ENCODE measurements around the gene ARFGEF3. TPM values are rescaled to one million over a fixed set of nuclear protein-coding genes. Genes with fewer than 3 reads are reported as not detected.

The ARFGEF3 gene
- total RNA-seq, 1 experiment from 2014 or later: 7.8 TPM

DNA sequence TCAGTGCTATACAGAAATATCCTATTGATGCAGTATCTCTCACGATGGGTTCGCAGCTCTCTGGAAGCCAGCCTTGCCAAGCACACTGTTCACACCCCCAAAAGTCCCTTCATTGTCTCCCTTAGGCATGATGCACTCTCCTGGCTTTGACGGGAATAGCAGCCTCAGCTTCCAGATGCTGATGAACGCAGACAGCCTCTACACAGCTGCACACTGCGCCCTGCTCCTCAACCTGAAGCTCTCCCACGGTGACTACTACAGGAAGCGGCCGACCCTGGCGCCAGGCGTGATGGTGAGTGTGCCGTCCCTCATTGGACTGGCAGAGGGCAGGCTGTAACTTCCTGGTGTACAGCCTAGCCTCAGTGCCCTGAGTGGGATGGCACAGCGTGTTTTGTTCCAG, 116.6 kb downstream of the ARFGEF3 start:
- DNase-seq: peak; percentile 16
- intact Hi-C loops (cut with micrococcal nuclease): no loop called here
- no TSS peak for BruUV-seq (replicated peaks)

DNA sequence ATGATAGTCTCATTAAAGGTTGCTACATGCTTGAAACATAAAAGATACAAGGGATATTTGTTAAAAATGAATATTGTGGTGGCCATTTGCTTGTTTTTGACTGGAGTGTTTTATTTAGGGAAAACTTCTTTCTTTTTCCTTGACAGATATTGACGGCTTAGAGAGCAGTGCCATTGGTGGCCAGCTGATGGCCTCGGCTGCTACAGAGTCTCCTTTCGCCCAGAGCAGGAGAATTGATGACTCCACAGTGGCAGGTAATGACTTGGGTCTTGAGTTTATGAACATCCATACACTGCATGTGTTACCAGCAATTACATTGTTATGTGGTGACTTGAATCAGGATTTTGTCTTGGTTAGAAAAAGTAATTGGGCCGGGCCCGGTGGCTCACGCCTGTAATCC, 124.1 kb downstream of the ARFGEF3 start:
- Histone ChIP-seq H3K9me3 (ENCODE audit: low read length) (no peaks in the 10 kb centered on the region), H2AFZ (ENCODE audit: low read length) (no peak overlapping the region), H3F3A (ENCODE audit: low read length, unreplicated experiment) (no peaks in the 10 kb centered on the region), H3K79me2 (ENCODE audit: low read length) (no peaks in the 10 kb centered on the region), H3K9me2 (replicated peaks; ENCODE audit: low read length) (no peaks in the 10 kb centered on the region), H3K27ac (ENCODE audit: low read length) (no peak overlapping the region), H3K4me3 (ENCODE audit: low read length) (no peak overlapping the region), H3K27me3 (ENCODE audit: low read length) (no peaks in the 10 kb centered on the region), H3K9ac (ENCODE audit: low read length) (no peak overlapping the region), H3K36me3 (ENCODE audit: low read depth, low read length) (no peaks in the 10 kb centered on the region; the same call in 1 of the 2 replicates), H3K4me2 (ENCODE audit: low read length) (no peak overlapping the region), H4K20me1 (ENCODE audit: low read length) (no peaks in the 10 kb centered on the region), H3K4me1 (ENCODE audit: insufficient read depth, low read length) (peaks cover 11% of the 10 kb centered on the region)
- CTCF ChIA-PET: interaction anchor here (1.0 kb wide), 1 partner anchor 170 kb away, joined by 6 read pairs; no protein-coding TSS in a partner anchor
- BruUV-seq (replicated peaks): no TSS peak
- POLR2A ChIA-PET (ENCODE audit: unreplicated experiment): no interaction called here
- intact Hi-C loops (cut with micrococcal nuclease): loop anchor here (5.0 kb wide), 2 partner anchors 127 to 168 kb away; no protein-coding TSS in a partner anchor
- DNase-seq (no peak), ATAC-seq (no peak)
- no peak for TF ChIP-seq EZH2phosphoT487 (IDR thresholded peaks at IDR 0.05; ENCODE audit: borderline replicate concordance, low read length)
- TF ChIP-seq EZH2 (IDR thresholded peaks at IDR 0.05; ENCODE audit: low read length, unreplicated experiment): no peak
- TF ChIP-seq, protein P1, sequence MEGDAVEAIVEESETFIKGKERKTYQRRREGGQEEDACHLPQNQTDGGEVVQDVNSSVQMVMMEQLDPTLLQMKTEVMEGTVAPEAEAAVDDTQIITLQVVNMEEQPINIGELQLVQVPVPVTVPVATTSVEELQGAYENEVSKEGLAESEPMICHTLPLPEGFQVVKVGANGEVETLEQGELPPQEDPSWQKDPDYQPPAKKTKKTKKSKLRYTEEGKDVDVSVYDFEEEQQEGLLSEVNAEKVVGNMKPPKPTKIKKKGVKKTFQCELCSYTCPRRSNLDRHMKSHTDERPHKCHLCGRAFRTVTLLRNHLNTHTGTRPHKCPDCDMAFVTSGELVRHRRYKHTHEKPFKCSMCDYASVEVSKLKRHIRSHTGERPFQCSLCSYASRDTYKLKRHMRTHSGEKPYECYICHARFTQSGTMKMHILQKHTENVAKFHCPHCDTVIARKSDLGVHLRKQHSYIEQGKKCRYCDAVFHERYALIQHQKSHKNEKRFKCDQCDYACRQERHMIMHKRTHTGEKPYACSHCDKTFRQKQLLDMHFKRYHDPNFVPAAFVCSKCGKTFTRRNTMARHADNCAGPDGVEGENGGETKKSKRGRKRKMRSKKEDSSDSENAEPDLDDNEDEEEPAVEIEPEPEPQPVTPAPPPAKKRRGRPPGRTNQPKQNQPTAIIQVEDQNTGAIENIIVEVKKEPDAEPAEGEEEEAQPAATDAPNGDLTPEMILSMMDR (conservative IDR thresholded peaks at IDR 0.05; ENCODE audit: low read depth, low read length): peak; percentile 27; the same call in 1 of the 2 replicates

More for the DNA sequence above, 116.6 kb downstream of the ARFGEF3 start:
- no peaks in the 10 kb centered on the region for H3K4me1 ChIP-seq (ENCODE audit: insufficient read depth, low read length)
- H4K20me1 ChIP-seq (ENCODE audit: low read length): no peaks in the 10 kb centered on the region
- H3K4me3 ChIP-seq (ENCODE audit: low read length): no peak overlapping the region
- H3K79me2 ChIP-seq (ENCODE audit: low read length): no peaks in the 10 kb centered on the region
- no peaks in the 10 kb centered on the region for H3K9me3 ChIP-seq (ENCODE audit: low read length)
- H3F3A ChIP-seq (ENCODE audit: low read length, unreplicated experiment): no peaks in the 10 kb centered on the region
- TF ChIP-seq EZH2phosphoT487 (IDR thresholded peaks at IDR 0.05; ENCODE audit: borderline replicate concordance, low read length): no peak
- TF ChIP-seq EZH2 (IDR thresholded peaks at IDR 0.05; ENCODE audit: low read length, unreplicated experiment): no peak
- TF ChIP-seq, protein P1 (conservative IDR thresholded peaks at IDR 0.05; ENCODE audit: low read depth, low read length): peak; percentile 32; the same call in 1 of the 2 replicates
- H3K36me3 ChIP-seq (ENCODE audit: low read depth, low read length): no peaks in the 10 kb centered on the region
- ATAC-seq: no peak
- H2AFZ ChIP-seq (ENCODE audit: low read length): no peak overlapping the region
- no peaks in the 10 kb centered on the region for H3K9me2 ChIP-seq (replicated peaks; ENCODE audit: low read length)
- H3K27me3 ChIP-seq (ENCODE audit: low read length): no peaks in the 10 kb centered on the region
- H3K4me2 ChIP-seq (ENCODE audit: low read length): no peak overlapping the region
- ChIA-PET CTCF (interaction anchor here (0.6 kb wide), 1 partner anchor 115 kb away, joined by 3 read pairs; no protein-coding TSS in a partner anchor), POLR2A (ENCODE audit: unreplicated experiment) (no interaction called here)
- no peak overlapping the region for H3K9ac ChIP-seq (ENCODE audit: low read length)
- H3K27ac ChIP-seq (ENCODE audit: low read length): no peak overlapping the region

DNA sequence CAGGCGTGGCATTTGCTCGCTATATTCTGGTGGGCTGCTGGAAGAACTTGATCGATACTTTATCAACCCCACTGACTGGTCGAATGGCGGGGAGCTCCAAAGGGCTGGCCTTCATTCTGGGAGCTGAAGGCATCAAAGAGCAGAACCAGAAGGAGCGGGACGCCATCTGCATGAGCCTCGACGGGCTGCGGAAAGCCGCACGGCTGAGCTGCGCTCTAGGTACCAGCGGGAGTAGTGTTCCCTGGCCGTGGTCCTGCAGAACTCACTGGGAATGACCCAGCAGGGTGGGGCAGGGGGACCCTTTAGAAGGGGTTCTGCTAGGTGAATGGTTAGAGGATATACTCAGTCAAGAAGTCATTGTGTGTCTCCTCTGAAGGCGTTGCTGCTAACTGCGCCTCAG, 125.0 kb downstream of the ARFGEF3 start:
- Histone ChIP-seq H3K4me3 (ENCODE audit: low read length) (no peak overlapping the region), H4K20me1 (ENCODE audit: low read length) (no peaks in the 10 kb centered on the region), H3K9me3 (ENCODE audit: low read length) (no peaks in the 10 kb centered on the region), H3K27me3 (ENCODE audit: low read length) (no peaks in the 10 kb centered on the region), H2AFZ (ENCODE audit: low read length) (no peak overlapping the region), H3F3A (ENCODE audit: low read length, unreplicated experiment) (no peaks in the 10 kb centered on the region), H3K27ac (ENCODE audit: low read length) (no peak overlapping the region), H3K79me2 (ENCODE audit: low read length) (no peaks in the 10 kb centered on the region), H3K9ac (ENCODE audit: low read length) (no peak overlapping the region), H3K4me2 (ENCODE audit: low read length) (no peak overlapping the region), H3K36me3 (ENCODE audit: low read depth, low read length) (no peaks in the 10 kb centered on the region; the same call in 1 of the 2 replicates), H3K4me1 (ENCODE audit: insufficient read depth, low read length) (peaks cover 11% of the 10 kb centered on the region), H3K9me2 (replicated peaks; ENCODE audit: low read length) (no peaks in the 10 kb centered on the region)
- DNase-seq (no peak), ATAC-seq (no peak)
- CTCF ChIA-PET: no interaction called here
- TF ChIP-seq, protein P1 (conservative IDR thresholded peaks at IDR 0.05; ENCODE audit: low read depth, low read length): no peak
- POLR2A ChIA-PET (ENCODE audit: unreplicated experiment): no interaction called here
- BruUV-seq (replicated peaks): no TSS peak
- intact Hi-C loops (cut with micrococcal nuclease): loop anchor here (5.0 kb wide), 2 partner anchors 126 to 169 kb away; no protein-coding TSS in a partner anchor
